ENCODE data around the gene TBX21. TPM values are rescaled to one million over a fixed set of nuclear protein-coding genes. Genes with fewer than 3 reads are reported as not detected.

Gene TBX21
- total and polyA plus RNA-seq, 10 of the 15 experiments (the other 5 are each of a cell fraction or from before 2014, with no cell fraction given) = 0.63 to 9.6 (median 5.0) TPM

DNA sequence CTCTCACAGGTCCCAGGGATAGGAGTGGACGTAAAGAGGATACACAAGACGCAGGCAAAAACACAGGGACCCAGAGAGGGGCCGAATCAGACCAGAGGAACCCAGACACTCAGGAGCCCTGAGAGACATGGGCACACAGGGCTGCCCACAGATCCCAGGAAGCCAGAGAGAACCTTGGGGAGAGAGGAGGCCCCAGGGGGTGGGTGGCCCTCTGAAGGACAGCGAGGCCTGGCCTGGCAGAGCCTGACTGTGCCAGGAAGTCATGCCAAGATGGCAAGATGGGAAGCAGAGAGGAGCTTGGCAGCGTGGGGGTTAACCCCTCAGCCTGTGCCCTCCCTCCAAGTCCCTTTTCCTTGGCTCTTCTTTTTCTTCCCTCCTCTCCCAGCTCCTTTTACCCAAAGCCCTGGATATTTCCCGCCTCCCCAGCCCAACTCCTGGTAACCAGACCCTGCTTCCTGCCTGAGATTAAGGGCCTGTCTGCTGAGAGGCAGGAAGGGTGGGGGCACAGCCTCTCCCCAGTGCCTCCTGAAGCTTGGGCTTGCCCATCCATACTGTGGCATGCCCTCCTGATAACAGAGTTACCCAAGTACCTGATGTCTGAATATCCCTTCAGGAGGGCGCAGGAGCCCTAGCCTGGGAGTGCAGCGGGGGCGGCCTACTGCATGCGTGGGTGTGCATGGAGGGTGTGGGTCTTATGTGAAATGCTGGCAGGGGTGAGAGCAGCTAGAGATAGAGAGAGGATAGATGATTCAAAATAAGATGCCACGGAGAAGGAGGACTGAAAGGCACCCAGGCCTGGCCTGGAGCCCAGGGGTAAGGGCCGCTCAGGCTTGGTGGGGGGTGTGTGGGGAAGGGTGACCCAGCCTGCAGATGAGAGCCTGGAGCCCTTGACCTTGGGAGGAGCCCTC is 6.0 kb upstream of the TBX21 start:
- intact Hi-C loops (cut with micrococcal nuclease; ENCODE audit: unreplicated experiment) = no loop called here
- H3K4me1 ChIP-seq (ENCODE audit: control insufficient read depth, insufficient read depth, low read length) = peaks cover 2% of the 10 kb centered on the region; the same call in 1 of the 2 replicates

More for the DNA sequence above, 6.0 kb upstream of the TBX21 start:
- FAIRE-seq (no peak), DNase-seq (ENCODE audit: low read depth, low spot score) (no peak), ATAC-seq (no peak)
- Histone ChIP-seq H3K27me3 (replicated peaks in 1 of 2; ENCODE audit: control insufficient read depth in 2 of 2, insufficient read depth in 2 of 2, low read length in 1 of 2) (peaks cover 1 to 2% of the 10 kb centered on the region in 2 experiments; a peak in 2 of 4 replicates), H3K9me3 (replicated peaks; ENCODE audit: control insufficient read depth, insufficient read depth, low read length) (no peaks in the 10 kb centered on the region), H4K20me1 (ENCODE audit: control insufficient read depth, insufficient read depth) (no peaks in the 10 kb centered on the region), H3K4me2 (ENCODE audit: control insufficient read depth, insufficient read depth) (no peak overlapping the region), H2AFZ (ENCODE audit: control insufficient read depth, low read depth, low read length) (no peak overlapping the region), H3K27ac (ENCODE audit: control insufficient read depth, insufficient read depth) (no peak overlapping the region), H3K9ac (ENCODE audit: control insufficient read depth, insufficient read depth, low read length) (no peak overlapping the region), H3K4me3 (no peak overlapping the region), H3K36me3 (ENCODE audit: control insufficient read depth in 2 of 2, insufficient read depth in 2 of 2, low read length in 1 of 2) (no peaks in the 10 kb centered on the region), H3K79me2 (ENCODE audit: control insufficient read depth, insufficient read depth, low read length) (no peaks in the 10 kb centered on the region)
- CTCF ChIA-PET = interaction anchor here (1.0 kb wide), 2 partner anchors 8 to 34 kb away, joined by 3 to 4 read pairs; no protein-coding TSS in a partner anchor
- POLR2A ChIA-PET = no interaction called here
- no peak for TF ChIP-seq ATF7 (IDR thresholded peaks at IDR 0.05; ENCODE audit: low read depth)
- no peak for TF ChIP-seq NR2C2 (IDR thresholded peaks at IDR 0.05; ENCODE audit: borderline replicate concordance, control insufficient read depth, insufficient read length, low read depth)
- TF ChIP-seq ESRRA (IDR thresholded peaks at IDR 0.05; ENCODE audit: low read length) = no peak
- TF ChIP-seq, protein P1, sequence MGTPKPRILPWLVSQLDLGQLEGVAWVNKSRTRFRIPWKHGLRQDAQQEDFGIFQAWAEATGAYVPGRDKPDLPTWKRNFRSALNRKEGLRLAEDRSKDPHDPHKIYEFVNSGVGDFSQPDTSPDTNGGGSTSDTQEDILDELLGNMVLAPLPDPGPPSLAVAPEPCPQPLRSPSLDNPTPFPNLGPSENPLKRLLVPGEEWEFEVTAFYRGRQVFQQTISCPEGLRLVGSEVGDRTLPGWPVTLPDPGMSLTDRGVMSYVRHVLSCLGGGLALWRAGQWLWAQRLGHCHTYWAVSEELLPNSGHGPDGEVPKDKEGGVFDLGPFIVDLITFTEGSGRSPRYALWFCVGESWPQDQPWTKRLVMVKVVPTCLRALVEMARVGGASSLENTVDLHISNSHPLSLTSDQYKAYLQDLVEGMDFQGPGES (IDR thresholded peaks at IDR 0.05) = no peak
- TF ChIP-seq TAF1 (IDR thresholded peaks at IDR 0.05; ENCODE audit: borderline replicate concordance, low read depth, low read length) = no peak
- no peak for TF ChIP-seq SIX5 (IDR thresholded peaks at IDR 0.05; ENCODE audit: low read depth, low read length, severe bottlenecking)
- TF ChIP-seq, protein P2, sequence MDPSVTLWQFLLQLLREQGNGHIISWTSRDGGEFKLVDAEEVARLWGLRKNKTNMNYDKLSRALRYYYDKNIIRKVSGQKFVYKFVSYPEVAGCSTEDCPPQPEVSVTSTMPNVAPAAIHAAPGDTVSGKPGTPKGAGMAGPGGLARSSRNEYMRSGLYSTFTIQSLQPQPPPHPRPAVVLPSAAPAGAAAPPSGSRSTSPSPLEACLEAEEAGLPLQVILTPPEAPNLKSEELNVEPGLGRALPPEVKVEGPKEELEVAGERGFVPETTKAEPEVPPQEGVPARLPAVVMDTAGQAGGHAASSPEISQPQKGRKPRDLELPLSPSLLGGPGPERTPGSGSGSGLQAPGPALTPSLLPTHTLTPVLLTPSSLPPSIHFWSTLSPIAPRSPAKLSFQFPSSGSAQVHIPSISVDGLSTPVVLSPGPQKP (IDR thresholded peaks at IDR 0.05; ENCODE audit: low read depth, low read length) = no peak
- TF ChIP-seq RAD21 (IDR thresholded peaks at IDR 0.05; ENCODE audit: insufficient read depth, low read depth, low read length) = no peak
- TF ChIP-seq, protein P3, sequence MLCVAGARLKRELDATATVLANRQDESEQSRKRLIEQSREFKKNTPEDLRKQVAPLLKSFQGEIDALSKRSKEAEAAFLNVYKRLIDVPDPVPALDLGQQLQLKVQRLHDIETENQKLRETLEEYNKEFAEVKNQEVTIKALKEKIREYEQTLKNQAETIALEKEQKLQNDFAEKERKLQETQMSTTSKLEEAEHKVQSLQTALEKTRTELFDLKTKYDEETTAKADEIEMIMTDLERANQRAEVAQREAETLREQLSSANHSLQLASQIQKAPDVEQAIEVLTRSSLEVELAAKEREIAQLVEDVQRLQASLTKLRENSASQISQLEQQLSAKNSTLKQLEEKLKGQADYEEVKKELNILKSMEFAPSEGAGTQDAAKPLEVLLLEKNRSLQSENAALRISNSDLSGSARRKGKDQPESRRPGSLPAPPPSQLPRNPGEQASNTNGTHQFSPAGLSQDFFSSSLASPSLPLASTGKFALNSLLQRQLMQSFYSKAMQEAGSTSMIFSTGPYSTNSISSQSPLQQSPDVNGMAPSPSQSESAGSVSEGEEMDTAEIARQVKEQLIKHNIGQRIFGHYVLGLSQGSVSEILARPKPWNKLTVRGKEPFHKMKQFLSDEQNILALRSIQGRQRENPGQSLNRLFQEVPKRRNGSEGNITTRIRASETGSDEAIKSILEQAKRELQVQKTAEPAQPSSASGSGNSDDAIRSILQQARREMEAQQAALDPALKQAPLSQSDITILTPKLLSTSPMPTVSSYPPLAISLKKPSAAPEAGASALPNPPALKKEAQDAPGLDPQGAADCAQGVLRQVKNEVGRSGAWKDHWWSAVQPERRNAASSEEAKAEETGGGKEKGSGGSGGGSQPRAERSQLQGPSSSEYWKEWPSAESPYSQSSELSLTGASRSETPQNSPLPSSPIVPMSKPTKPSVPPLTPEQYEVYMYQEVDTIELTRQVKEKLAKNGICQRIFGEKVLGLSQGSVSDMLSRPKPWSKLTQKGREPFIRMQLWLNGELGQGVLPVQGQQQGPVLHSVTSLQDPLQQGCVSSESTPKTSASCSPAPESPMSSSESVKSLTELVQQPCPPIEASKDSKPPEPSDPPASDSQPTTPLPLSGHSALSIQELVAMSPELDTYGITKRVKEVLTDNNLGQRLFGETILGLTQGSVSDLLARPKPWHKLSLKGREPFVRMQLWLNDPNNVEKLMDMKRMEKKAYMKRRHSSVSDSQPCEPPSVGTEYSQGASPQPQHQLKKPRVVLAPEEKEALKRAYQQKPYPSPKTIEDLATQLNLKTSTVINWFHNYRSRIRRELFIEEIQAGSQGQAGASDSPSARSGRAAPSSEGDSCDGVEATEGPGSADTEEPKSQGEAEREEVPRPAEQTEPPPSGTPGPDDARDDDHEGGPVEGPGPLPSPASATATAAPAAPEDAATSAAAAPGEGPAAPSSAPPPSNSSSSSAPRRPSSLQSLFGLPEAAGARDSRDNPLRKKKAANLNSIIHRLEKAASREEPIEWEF (IDR thresholded peaks at IDR 0.05; ENCODE audit: insufficient replicate concordance, low read depth, low read length) = no peak
- WGBS (ENCODE audit: insufficient coverage, insufficient replicate concordance, low lambda C conversion rate, missing lambda C conversion rate) = 32% methylated on average over 12 of the region's 12 CpGs
- RAD21 ChIA-PET (ENCODE audit: unreplicated experiment) = interaction anchor here (1.2 kb wide), 1 partner anchor 7 kb away, joined by 3 read pairs; no protein-coding TSS in a partner anchor
- BruUV-seq (replicated peaks) = no TSS peak
- SMC1A ChIA-PET (ENCODE audit: uncharacterized antibody, unreplicated experiment) = interaction anchor here (7.0 kb wide), 1 partner anchor 10 kb away, joined by 56 read pairs; no protein-coding TSS in a partner anchor
- in situ Hi-C loops (cut with MboI) = no loop called here

Measured in GM12878 (cell line).